Body of pancreas (tissue), 4 donors: ENCODE data around the gene LMTK2.

Experiments
- CTCF ChIP-seq, 7 experiments: fragments of 450-650 bp in 4 of 7; fragments of 200-600 bp in 3 of 7; sonication (generic) in 3 of 7; IDR thresholded peaks; one replicate each; pipeline ENCODE4 v1.5.1; 2016 to 2019; ENCODE audit warnings: antibody characterized with exemption in 7 of 7
- POLR2A ChIP-seq, 3 donors: fragments of 450-650 bp; IDR thresholded peaks; one replicate each; pipeline ENCODE4 v1.6.1; 2016; ENCODE audit warnings: antibody characterized with exemption in 3 of 3, mild to moderate bottlenecking in 2 of 3

- no peak for TF ChIP-seq POLR2A (IDR thresholded peaks at IDR 0.05)
- no peak for TF ChIP-seq CTCF (IDR thresholded peaks at IDR 0.05)
Measured at GRCh38 chr7:98102170-98102569, 4.5 kb upstream of the LMTK2 start.
